ENCODE data around the gene CHMP6. TPM values are rescaled to one million over a fixed set of nuclear protein-coding genes. Genes with fewer than 3 reads are reported as not detected.

CHMP6 gene
- total RNA-seq: 29.9 TPM
- long read RNA-seq, transcript CHMP6-201 (8 exons, 1,664 nt): major isoform, 90 of 100 reads
- long read RNA-seq, partial matches to known transcripts: 4 of 100 reads
- long read RNA-seq, other reads (novel, unspliced or antisense): 4 of 100 reads

DNA sequence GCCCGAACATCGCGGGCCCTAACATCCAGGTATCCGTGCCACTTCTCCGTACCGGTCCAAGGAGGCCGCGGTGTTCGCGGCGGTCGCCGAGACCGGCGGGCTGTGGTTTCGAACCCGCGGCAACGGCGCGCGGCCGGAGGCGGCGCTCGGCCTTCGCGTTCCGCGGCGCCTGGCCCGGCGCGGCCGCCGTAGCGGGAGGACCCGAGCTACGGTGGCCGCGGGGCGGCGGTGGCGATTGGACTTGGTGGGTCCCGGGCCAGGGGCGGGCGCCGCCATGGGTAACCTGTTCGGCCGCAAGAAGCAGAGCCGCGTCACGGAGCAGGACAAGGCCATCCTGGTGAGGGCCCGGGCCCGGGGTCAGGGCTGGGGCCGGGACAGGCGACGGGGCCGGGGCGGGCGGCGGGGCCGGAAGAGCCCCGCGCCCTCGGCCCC is at the start of gene CHMP6:
TSS of gene CHMP6 (plus strand) at position 197 of the 432 bp plus-strand sequence. CDS start at position 275, 78 bp downstream.
- Histone ChIP-seq H3K9me3 (no peaks in the 10 kb centered on the region), H3K4me1 (peaks cover 29% of the 10 kb centered on the region), H3K4me3 (peak within 1 kb of the TSS; percentile 73), H3K36me3 (peaks cover 19% of the 10 kb centered on the region), H3K27me3 (no peaks in the 10 kb centered on the region), H3K27ac (peak within 1 kb of the TSS; percentile 63)
- TF ChIP-seq, protein P1, sequence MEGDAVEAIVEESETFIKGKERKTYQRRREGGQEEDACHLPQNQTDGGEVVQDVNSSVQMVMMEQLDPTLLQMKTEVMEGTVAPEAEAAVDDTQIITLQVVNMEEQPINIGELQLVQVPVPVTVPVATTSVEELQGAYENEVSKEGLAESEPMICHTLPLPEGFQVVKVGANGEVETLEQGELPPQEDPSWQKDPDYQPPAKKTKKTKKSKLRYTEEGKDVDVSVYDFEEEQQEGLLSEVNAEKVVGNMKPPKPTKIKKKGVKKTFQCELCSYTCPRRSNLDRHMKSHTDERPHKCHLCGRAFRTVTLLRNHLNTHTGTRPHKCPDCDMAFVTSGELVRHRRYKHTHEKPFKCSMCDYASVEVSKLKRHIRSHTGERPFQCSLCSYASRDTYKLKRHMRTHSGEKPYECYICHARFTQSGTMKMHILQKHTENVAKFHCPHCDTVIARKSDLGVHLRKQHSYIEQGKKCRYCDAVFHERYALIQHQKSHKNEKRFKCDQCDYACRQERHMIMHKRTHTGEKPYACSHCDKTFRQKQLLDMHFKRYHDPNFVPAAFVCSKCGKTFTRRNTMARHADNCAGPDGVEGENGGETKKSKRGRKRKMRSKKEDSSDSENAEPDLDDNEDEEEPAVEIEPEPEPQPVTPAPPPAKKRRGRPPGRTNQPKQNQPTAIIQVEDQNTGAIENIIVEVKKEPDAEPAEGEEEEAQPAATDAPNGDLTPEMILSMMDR (IDR thresholded peaks at IDR 0.05): no peak
- peak; percentile 78 for ATAC-seq
- DNase-seq: peak; percentile 90
- intact Hi-C loops (cut with DNase I): no loop called here

DNA sequence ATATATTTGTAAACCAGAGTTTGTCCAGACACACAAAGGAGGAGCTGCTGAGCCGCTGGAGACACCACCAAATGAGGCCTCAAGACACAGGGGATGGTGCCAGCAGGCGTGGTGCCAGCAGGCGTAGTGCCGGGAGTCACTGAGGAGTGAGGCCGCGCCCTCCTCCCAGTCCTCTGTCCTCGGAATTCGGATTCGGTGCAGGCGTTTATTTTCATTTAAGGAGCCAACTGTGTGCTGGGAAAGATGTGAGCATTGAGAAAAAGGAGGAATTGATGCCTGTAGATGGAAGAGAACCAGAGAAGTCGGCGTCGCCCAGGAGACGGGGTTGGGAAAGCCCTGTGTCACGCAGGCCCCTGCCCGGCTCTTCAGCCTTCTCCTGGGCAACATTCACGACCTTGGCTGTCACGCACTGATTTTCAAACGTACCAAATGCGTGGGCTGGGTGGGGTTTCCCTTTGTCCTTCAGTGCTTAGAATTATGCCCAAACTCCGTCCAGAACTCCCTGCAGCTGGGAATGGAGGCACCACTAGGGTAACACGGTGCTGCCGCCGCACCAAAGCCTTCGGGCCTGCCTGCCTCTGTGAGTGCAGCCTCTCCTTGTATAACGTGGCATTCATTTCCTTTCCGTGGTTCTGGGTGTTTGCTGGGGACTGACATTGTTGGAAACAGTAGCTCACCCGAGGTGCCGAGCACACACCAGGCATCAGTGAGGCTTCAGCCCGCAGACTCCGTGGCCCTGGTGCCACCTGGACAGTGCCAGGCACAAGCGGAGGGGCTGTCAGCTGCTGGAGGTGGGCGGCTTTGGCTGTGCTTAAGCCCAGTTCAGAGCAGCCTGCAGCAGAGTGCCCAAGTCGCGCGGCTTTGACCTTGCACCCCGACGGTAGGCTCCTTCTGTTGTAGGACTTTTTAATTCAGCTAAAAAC is 49.0 kb upstream of the CHMP6 start:
- ATAC-seq (peak; percentile 66), DNase-seq (peak; percentile 82)
- no peaks in the 10 kb centered on the region for H3K27me3 ChIP-seq
- intact Hi-C loops (cut with DNase I): no loop called here
- no peaks in the 10 kb centered on the region for H3K9me3 ChIP-seq
- peaks cover 17% of the 10 kb centered on the region for H3K36me3 ChIP-seq
- TF ChIP-seq, protein P1 (IDR thresholded peaks at IDR 0.05): no peak
- H3K4me3 ChIP-seq: no peak overlapping the region
- H3K4me1 ChIP-seq: peaks cover 16% of the 10 kb centered on the region
- H3K27ac ChIP-seq: peak overlapping the region; percentile 71

DNA sequence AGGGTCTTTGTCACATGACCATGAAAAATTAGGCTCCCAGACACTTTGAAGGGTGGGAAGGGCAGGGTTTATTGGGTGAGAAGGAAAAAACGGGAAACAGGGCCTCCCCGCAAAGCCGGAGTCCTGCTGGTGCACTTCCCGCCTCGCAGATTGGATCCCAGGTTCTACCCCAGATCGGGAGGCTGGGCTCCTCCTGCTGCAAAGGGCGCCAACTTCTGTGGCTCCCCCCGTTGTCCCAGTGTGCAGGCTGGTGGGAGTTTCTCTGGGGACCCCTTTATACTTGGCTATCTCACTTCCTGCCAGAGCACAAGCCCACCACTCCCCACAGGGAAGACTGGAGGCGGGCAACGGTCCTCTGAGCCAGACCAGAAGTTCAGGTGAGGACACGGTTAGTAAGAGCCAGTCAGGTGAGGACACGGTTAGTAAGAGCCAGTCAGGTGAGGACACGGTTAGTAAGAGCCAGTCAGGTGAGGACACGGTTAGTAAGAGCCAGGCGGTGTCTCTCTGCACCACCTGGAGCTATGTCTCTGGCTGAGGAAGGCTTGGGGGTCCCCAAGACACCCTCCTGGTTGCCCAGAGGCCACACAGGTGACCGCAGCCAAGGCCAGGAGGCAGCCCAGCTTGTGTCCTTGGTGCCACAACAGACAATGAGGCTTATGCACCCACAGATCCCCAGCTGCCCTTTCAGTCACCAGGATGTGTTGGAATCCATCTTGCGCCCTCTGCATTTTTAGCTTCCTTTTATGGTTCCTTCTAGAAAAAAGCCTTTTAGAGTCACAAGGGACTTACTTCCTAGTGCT is 48.1 kb upstream of the CHMP6 start:
- Histone ChIP-seq H3K9me3 (no peaks in the 10 kb centered on the region), H3K4me1 (peaks cover 16% of the 10 kb centered on the region), H3K27ac (peak overlapping the region; percentile 71), H3K27me3 (no peaks in the 10 kb centered on the region), H3K36me3 (peaks cover 23% of the 10 kb centered on the region), H3K4me3 (no peak overlapping the region)
- ATAC-seq (no peak), DNase-seq (peak; percentile 46)
- intact Hi-C loops (cut with DNase I): no loop called here
- TF ChIP-seq, protein P1 (IDR thresholded peaks at IDR 0.05): no peak

DNA sequence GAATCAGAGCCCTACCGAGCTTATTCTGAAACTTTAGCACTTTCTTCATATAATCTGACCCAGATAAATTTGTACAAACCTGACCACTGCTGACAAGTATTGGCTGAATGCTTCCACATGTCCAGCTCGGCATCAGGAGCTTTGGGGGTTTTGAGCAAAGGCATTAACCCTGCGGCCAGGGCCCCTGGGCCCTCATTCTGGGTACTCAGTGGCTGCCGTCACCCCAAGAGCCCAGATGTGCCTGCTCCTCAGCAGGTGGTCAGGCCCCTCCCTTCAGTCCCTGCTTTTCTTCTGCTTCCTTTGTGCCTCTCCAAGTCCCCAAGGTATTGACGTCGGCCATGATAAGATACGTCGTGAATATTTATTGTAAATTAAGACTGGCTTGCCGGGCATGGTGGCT is 47.3 kb upstream of the CHMP6 start:
- Histone ChIP-seq H3K4me1 (peaks cover 16% of the 10 kb centered on the region), H3K27ac (no peak overlapping the region), H3K36me3 (peaks cover 23% of the 10 kb centered on the region), H3K9me3 (no peaks in the 10 kb centered on the region), H3K4me3 (no peak overlapping the region), H3K27me3 (no peaks in the 10 kb centered on the region)
- TF ChIP-seq, protein P1 (IDR thresholded peaks at IDR 0.05): no peak
- ATAC-seq: no peak
- intact Hi-C loops (cut with DNase I): no loop called here
- peak; percentile 40 for DNase-seq

DNA sequence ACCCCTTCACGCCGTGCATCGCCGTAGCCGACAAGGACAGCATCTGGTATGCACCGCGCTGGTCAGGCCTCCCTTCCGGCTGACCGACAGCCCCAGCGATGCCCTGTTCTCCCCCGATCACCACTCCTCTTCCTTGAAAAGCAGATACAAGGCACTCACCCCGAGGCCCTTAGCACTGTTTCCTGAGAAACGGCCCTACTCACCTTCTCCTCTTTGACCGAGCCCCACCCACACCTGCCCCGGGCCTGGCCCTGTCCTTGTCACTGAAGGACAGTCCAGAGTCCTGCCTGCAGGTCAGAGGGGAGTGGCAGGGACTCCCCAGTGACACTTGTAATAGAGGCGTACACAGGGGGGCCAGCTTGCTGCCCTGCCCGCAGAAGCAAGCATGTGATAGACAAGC is 45.9 kb upstream of the CHMP6 start:
- no peaks in the 10 kb centered on the region for H3K9me3 ChIP-seq
- intact Hi-C loops (cut with DNase I): no loop called here
- DNase-seq (peak; percentile 41), ATAC-seq (no peak)
- TF ChIP-seq, protein P1 (IDR thresholded peaks at IDR 0.05): no peak
- peaks cover 23% of the 10 kb centered on the region for H3K36me3 ChIP-seq
- H3K27me3 ChIP-seq: no peaks in the 10 kb centered on the region
- peaks cover 16% of the 10 kb centered on the region for H3K4me1 ChIP-seq
- no peak overlapping the region for H3K4me3 ChIP-seq
- no peak overlapping the region for H3K27ac ChIP-seq

All from upper lobe of right lung (tissue), 1 donor.